Gastroesophageal sphincter (tissue), 3 donors: ENCODE measurements around the gene APOA4.

Source experiments
- CTCF ChIP-seq, 4 experiments: fragments of 200-600 bp in 2 of 4; fragments of 450-650 bp in 2 of 4; sonication (generic) in 1 of 4; IDR thresholded peaks; one replicate each; pipeline ENCODE4 v1.5.1; 2017 to 2019; ENCODE audit warnings: antibody characterized with exemption in 4 of 4, mild to moderate bottlenecking in 2 of 4, moderate library complexity in 2 of 4
- EP300 ChIP-seq: sonication (generic); formaldehyde crosslinking; IDR thresholded peaks from one replicate; pipeline ENCODE4 v1.6.1; 2017; ENCODE audit warnings: antibody characterized with exemption, mild to moderate bottlenecking
- POLR2A ChIP-seq, 2 donors: fragments of 450-650 bp; IDR thresholded peaks; one replicate each; pipeline ENCODE4 v1.6.1; 2017; ENCODE audit warnings: antibody characterized with exemption in 2 of 2, mild to moderate bottlenecking in 2 of 2, moderate library complexity in 1 of 2

- TF ChIP-seq POLR2A (IDR thresholded peaks at IDR 0.05) (no peak), CTCF (IDR thresholded peaks at IDR 0.05) (no peak), EP300 (no peak)
Observed at GRCh38 chr11:116859175-116859574, 36.1 kb upstream of the APOA4 start.
